Measurements from ENCODE around the gene GAL. TPM values are rescaled to one million over a fixed set of nuclear protein-coding genes. Genes with fewer than 3 reads are reported as not detected.

Gene GAL
- total RNA-seq, 1 experiment from 2014 or later = 5.1 TPM

- no peak for DNase-seq (ENCODE audit: low read depth)
Measured at GRCh38 chr11:68680541-68681231, 3.7 kb upstream of the GAL start.

- DNase-seq (ENCODE audit: low read depth) = no peak
Measured at GRCh38 chr11:68682531-68682961, 1.8 kb upstream of the GAL start.

- DNase-seq (ENCODE audit: low read depth) = no peak
Measured at GRCh38 chr11:68683121-68683520, 1.2 kb upstream of the GAL start.

- no peak for DNase-seq (ENCODE audit: low read depth)
Measured at GRCh38 chr11:68683536-68684384, 584 bp upstream of the GAL start.

GRCh38 chr11:68685656-68686380, 1.5 kb downstream of the GAL start:
- DNase-seq (ENCODE audit: low read depth) = no peak

GRCh38 chr11:68686486-68686885, 2.1 kb downstream of the GAL start:
- DNase-seq (ENCODE audit: low read depth) = no peak

- no peak for DNase-seq (ENCODE audit: low read depth)
Measured at GRCh38 chr11:68687311-68687710, 3.0 kb downstream of the GAL start.

GRCh38 chr11:68687986-68688385, 3.6 kb downstream of the GAL start:
- no peak for DNase-seq (ENCODE audit: low read depth)

- no peak for DNase-seq (ENCODE audit: low read depth)
Measured at GRCh38 chr11:68688881-68689280, 4.5 kb downstream of the GAL start.

GRCh38 chr11:68689737-68690625, 5.6 kb downstream of the GAL start:
- DNase-seq (ENCODE audit: low read depth) = no peak

- DNase-seq (ENCODE audit: low read depth) = no peak
Measured at GRCh38 chr11:68690671-68691401, 6.5 kb downstream of the GAL start.

GRCh38 chr11:68691402-68691784, 7.0 kb downstream of the GAL start:
- no peak for DNase-seq (ENCODE audit: low read depth)

GRCh38 chr11:68692115-68692514, 7.8 kb downstream of the GAL start:
- no peak for DNase-seq (ENCODE audit: low read depth)

- DNase-seq (ENCODE audit: low read depth) = no peak
Measured at GRCh38 chr11:68692871-68693483, 8.6 kb downstream of the GAL start.

GRCh38 chr11:68693484-68693882, 9.1 kb downstream of the GAL start:
- DNase-seq (ENCODE audit: low read depth) = no peak

GRCh38 chr11:68694431-68695297, 10.3 kb downstream of the GAL start:
- no peak for DNase-seq (ENCODE audit: low read depth)

- no peak for DNase-seq (ENCODE audit: low read depth)
Measured at GRCh38 chr11:68695531-68695930, 11.2 kb downstream of the GAL start.

GRCh38 chr11:68698993-68699392, 14.6 kb downstream of the GAL start:
- DNase-seq (ENCODE audit: low read depth) = no peak

GRCh38 chr11:68704887-68705286, 20.5 kb downstream of the GAL start:
- peak; percentile 18 for DNase-seq (ENCODE audit: low read depth)
